ENCODE data around the gene RILP. TPM values are rescaled to one million over a fixed set of nuclear protein-coding genes. Genes with fewer than 3 reads are reported as not detected.
"Not testable (repeated sequence)": the region's sequence is repeated elsewhere in the genome, so short reads cannot be mapped to it uniquely, and the experiment has no call there.

Gene RILP
- total RNA-seq, 2 experiments from 2014 or later: 5.8 to 6.2 TPM

DNA sequence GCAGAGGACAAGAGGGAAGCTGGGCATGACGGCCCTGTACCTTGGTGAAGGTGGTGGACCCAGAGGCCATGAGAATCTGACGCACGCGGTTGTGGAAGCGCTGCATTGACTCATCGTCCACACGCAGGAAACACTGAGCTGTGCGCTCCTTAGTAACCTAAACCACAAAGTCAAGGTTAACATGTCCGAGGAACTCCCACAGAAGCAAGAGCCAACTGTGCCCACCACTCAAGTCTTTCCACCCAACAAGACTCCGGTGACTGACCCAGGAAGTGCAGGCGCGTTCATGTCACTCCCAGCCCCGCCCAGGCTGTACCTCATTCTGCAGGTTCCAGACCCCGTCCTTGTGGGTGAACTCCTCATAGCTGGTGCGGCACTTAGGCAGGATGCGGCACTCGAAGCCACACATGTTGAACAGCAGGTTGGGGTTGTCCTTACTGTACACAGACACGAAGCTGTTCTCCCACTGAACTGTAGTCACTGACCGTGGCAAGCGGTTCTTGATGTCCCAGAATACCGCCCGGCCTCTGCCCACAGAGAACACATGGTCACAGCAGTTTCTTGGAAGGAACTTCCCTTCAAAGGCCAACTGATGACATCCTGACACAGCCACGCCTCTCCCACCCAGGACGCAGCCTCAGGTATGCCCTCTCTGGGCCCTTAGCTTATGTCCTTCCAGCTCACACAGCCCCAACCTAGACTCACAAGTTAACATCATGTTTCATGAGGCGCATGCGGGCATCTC lies 23.5 kb upstream of the RILP start:
- Mint-ChIP-seq H3K4me3 (no peak overlapping the region), H3K27ac (peak overlapping the region; percentile 29), H3K9me3 (no peaks in the 10 kb centered on the region), H3K36me3 (peaks cover 76% of the 10 kb centered on the region), H3K4me1 (ENCODE audit: low read depth) (peaks cover 19% of the 10 kb centered on the region), H3K27me3 (no peaks in the 10 kb centered on the region)
- POLR2A ChIA-PET: no interaction called here
- peak; percentile 43 for DNase-seq
- intact Hi-C loops (cut with micrococcal nuclease): no loop called here
- CTCF ChIA-PET: interaction anchor here (0.8 kb wide), 1 partner anchor 11 kb away, joined by 3 read pairs; no protein-coding TSS in a partner anchor

DNA sequence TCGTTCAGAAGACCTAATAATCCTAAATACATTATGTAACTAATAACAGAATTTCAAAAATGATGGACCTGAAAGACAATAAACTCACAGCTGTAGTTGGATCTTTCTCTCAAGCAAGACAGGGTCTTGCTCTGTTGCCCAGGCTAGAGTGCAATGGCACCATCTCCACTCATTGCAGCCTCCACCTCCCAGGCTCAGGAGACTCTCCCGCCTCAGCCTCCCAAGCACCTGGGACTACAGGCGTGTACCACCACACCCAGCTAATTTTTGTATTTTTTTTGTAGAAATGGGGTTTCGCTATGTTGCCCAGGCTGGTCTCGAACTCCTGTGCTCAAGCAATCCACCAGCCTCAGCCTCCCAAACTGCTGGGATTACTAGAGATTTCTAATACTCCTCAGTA lies 14.3 kb upstream of the RILP start:
- H3K9me3 Mint-ChIP-seq; H3K4me1 Mint-ChIP-seq (ENCODE audit: low read depth); H3K27me3 Mint-ChIP-seq; H3K4me3 Mint-ChIP-seq; H3K27ac Mint-ChIP-seq; intact Hi-C loops (cut with micrococcal nuclease); DNase-seq: not testable (repeated sequence)
- peaks cover 52% of the 10 kb centered on the region for H3K36me3 Mint-ChIP-seq
- CTCF ChIA-PET: interaction anchor here (1.8 kb wide), 1 partner anchor 14 kb away, joined by 11 read pairs; the partner anchor contains the start of gene RILP
- POLR2A ChIA-PET: interaction anchor here (0.6 kb wide), 1 partner anchor 86 kb away, joined by 3 read pairs; no protein-coding TSS in a partner anchor

DNA sequence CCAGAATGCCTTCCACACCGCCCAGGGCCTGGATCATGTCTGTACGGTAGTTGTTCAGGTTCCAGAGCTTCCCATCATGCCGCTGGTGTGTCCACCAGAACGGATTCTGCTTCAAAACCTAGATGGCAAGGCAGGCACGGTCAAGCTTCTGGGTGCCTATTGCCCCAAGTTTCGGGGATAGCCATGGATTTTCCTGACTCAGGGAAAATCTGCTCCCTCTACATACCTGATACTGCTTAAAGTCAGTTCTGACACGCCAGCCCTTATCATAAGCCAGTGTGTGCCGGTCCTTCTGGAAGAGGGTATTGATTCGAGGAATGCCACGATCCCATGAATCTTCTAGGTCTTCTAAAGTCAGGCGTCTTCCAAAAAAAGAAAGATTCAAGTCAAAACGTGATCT lies 11.4 kb upstream of the RILP start:
- Mint-ChIP-seq H3K36me3 (peaks cover 61% of the 10 kb centered on the region), H3K4me1 (ENCODE audit: low read depth) (peaks cover 3% of the 10 kb centered on the region), H3K27me3 (no peaks in the 10 kb centered on the region), H3K9me3 (no peaks in the 10 kb centered on the region), H3K27ac (no peak overlapping the region), H3K4me3 (no peak overlapping the region)
- CTCF ChIA-PET: interaction anchor here (1.7 to 2.6 kb wide), 3 partner anchors 8 to 12 kb away, joined by 5 to 18 read pairs (median 11); partner anchors contain the start of gene RILP
- intact Hi-C loops (cut with micrococcal nuclease): no loop called here
- POLR2A ChIA-PET: interaction anchor here (1.2 to 1.8 kb wide), 2 partner anchors 9 to 17 kb away, joined by 4 to 9 read pairs; no protein-coding TSS in a partner anchor
- DNase-seq: no peak

DNA sequence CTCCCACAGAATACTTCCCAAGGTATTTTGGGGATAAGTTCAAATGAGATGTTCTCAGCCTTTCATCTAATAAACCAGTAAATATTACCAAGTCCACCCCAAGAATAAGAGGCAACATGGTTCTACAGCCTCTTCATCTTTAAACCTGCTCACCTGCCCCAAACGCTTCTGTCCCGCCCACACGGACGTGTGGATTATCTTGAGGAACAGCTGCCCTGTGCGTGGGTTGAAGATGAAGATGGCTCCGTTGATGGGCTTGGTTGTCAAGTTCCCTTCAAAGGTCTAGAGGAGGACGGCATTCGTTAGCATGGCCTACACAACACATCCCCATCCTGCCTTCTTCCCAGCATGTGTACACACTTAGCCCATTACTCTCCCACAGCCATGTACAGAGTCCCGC lies 8.4 kb upstream of the RILP start:
- CTCF ChIA-PET: interaction anchor here (1.1 to 1.5 kb wide), 2 partner anchors 11 to 780 kb away, joined by 3 to 7 read pairs; no protein-coding TSS in a partner anchor

DNA sequence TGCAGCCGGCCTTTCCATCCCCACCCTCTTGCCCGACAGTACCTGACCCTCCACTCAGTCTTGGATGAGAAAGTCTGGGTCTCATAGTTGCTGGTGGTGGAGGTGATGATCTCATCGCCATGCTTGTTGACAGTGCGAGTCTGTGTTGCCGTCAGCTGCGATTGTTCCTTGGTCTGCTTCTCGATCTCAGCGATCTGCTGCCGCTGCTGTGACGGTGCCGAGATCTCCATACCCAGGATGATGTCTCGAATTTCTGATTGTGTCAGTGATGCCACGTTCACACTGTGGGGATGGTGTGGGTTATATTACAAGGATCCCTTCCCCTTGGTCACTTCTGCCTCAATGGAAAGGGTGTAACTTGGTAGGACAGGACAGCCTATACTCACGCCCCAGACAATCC lies 4.1 kb upstream of the RILP start:
- intact Hi-C loops (cut with micrococcal nuclease): no loop called here
- no peak for DNase-seq
- ChIA-PET POLR2A (no interaction called here), CTCF (no interaction called here)
- no peak overlapping the region for H3K4me3 Mint-ChIP-seq
- H3K27ac Mint-ChIP-seq: no peak overlapping the region
- H3K27me3 Mint-ChIP-seq: no peaks in the 10 kb centered on the region
- H3K9me3 Mint-ChIP-seq: no peaks in the 10 kb centered on the region
- peaks cover 6% of the 10 kb centered on the region for H3K4me1 Mint-ChIP-seq (ENCODE audit: low read depth)
- peaks cover 61% of the 10 kb centered on the region for H3K36me3 Mint-ChIP-seq

More for the DNA sequence above, 8.4 kb upstream of the RILP start:
- DNase-seq: no peak
- Mint-ChIP-seq H3K4me1 (ENCODE audit: low read depth) (peaks cover 1% of the 10 kb centered on the region), H3K4me3 (no peak overlapping the region), H3K36me3 (peaks cover 76% of the 10 kb centered on the region), H3K9me3 (no peaks in the 10 kb centered on the region), H3K27ac (no peak overlapping the region), H3K27me3 (no peaks in the 10 kb centered on the region)
- intact Hi-C loops (cut with micrococcal nuclease): no loop called here
- POLR2A ChIA-PET: no interaction called here

DNA sequence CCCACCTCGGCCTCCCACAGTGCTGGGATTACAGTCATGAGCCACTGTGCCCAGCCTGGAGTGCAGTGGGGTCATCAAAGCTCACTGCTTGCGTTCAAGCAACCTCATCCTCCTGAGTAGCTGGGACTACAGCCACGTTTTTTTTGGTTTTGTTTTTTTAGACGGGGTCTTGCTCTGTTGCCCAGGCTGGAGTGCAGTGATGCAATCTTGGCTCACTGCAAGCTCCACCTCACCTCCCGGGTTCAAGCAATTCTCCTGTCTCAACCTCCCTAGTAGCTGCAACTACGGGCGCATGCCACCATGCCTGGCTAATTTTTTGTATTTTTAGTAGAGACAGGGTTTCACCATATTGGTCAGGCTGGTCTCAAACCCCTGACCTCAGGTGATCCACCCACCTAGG lies 3.1 kb upstream of the RILP start:
- intact Hi-C loops (cut with micrococcal nuclease); H3K9me3 Mint-ChIP-seq; H3K4me1 Mint-ChIP-seq (ENCODE audit: low read depth); H3K4me3 Mint-ChIP-seq; H3K27me3 Mint-ChIP-seq; DNase-seq; H3K27ac Mint-ChIP-seq: not testable (repeated sequence)
- peaks cover 52% of the 10 kb centered on the region for H3K36me3 Mint-ChIP-seq
- POLR2A ChIA-PET: interaction anchor here (0.6 to 1.9 kb wide), 3 partner anchors 8 to 31 kb away, joined by 3 to 9 read pairs (median 8); partner anchors contain the start of gene PRPF8
- CTCF ChIA-PET: interaction anchor here (2.2 kb wide), 1 partner anchor 17 kb away, joined by 11 read pairs; no protein-coding TSS in a partner anchor

DNA sequence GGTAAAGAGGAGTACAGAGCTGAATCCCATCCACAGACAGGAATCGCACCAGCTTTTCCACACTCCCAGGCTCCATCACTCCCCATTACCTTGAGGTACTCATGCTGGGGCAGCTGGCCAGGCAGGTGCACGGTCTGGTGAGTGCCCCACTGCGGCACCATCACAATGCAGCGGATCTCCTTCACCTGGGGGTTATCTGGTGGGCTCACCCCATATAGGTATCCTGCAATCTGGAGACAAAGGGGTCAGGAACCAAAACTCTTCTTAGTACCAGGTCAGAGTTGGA lies 1.8 kb upstream of the RILP start:
- Mint-ChIP-seq H3K9me3 (no peaks in the 10 kb centered on the region), H3K27me3 (no peaks in the 10 kb centered on the region), H3K36me3 (peaks cover 42% of the 10 kb centered on the region), H3K4me3 (no peak overlapping the region), H3K27ac (no peak overlapping the region), H3K4me1 (ENCODE audit: low read depth) (peaks cover 11% of the 10 kb centered on the region)
- POLR2A ChIA-PET: interaction anchor here (1.0 to 1.9 kb wide), 3 partner anchors 9 to 32 kb away, joined by 3 to 9 read pairs (median 8); partner anchors contain the start of gene PRPF8
- intact Hi-C loops (cut with micrococcal nuclease): no loop called here
- CTCF ChIA-PET: interaction anchor here (1.0 to 2.2 kb wide), 2 partner anchors 19 to 77 kb away, joined by 3 to 11 read pairs; no protein-coding TSS in a partner anchor
- no peak for DNase-seq

DNA sequence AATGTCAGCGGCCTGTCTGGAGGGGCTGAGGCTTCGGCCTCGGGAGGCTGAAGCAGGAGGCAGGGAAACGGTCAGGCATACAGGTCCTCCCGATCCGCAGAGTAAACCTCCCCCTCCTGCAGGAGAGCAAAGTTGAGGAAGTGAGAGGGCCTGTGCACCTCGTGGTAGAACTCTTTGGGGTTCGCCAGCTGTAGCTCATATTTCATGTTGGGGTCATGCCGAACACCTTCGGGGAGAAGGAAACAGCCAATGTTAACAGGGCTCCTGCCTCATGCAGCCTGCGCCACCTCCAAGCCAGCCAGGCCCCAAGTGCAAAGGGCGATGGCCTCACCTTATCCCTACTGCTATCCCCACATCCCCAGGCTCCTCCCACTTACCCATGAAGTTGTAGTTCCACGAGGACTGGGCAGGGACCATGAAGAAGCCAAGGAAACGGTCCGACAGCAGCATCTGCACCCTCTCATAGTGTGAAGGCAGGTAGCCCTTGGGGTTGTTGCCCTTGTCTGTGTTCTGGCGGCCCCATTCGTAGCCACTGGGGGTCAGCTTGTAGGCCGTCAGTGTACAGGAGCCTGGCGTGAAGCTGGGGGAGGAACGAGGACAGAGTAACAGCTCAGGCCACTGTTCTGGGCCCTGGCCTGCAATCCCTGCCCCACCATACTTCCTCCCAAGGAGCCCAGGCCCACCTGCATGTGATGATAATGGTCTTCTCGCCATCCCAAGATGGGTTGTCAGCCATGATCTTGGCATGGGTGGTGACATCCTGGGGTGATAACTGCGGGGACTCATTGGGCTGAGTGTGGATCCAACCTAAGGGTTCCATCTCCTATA lies 1.3 kb upstream of the RILP start:
- H3K4me1 Mint-ChIP-seq (ENCODE audit: low read depth): peaks cover 11% of the 10 kb centered on the region
- H3K9me3 Mint-ChIP-seq: no peaks in the 10 kb centered on the region
- H3K27ac Mint-ChIP-seq: no peak overlapping the region
- no peak for DNase-seq
- ChIA-PET CTCF (interaction anchor here (0.9 to 2.9 kb wide), 4 partner anchors 18 to 77 kb away, joined by 3 to 31 read pairs (median 8); no protein-coding TSS in a partner anchor), POLR2A (interaction anchor here (1.0 to 1.9 kb wide), 3 partner anchors 10 to 33 kb away, joined by 3 to 9 read pairs (median 8); partner anchors contain the start of gene PRPF8)
- H3K27me3 Mint-ChIP-seq: no peaks in the 10 kb centered on the region
- intact Hi-C loops (cut with micrococcal nuclease): no loop called here
- H3K4me3 Mint-ChIP-seq: no peak overlapping the region
- H3K36me3 Mint-ChIP-seq: peaks cover 37% of the 10 kb centered on the region

DNA sequence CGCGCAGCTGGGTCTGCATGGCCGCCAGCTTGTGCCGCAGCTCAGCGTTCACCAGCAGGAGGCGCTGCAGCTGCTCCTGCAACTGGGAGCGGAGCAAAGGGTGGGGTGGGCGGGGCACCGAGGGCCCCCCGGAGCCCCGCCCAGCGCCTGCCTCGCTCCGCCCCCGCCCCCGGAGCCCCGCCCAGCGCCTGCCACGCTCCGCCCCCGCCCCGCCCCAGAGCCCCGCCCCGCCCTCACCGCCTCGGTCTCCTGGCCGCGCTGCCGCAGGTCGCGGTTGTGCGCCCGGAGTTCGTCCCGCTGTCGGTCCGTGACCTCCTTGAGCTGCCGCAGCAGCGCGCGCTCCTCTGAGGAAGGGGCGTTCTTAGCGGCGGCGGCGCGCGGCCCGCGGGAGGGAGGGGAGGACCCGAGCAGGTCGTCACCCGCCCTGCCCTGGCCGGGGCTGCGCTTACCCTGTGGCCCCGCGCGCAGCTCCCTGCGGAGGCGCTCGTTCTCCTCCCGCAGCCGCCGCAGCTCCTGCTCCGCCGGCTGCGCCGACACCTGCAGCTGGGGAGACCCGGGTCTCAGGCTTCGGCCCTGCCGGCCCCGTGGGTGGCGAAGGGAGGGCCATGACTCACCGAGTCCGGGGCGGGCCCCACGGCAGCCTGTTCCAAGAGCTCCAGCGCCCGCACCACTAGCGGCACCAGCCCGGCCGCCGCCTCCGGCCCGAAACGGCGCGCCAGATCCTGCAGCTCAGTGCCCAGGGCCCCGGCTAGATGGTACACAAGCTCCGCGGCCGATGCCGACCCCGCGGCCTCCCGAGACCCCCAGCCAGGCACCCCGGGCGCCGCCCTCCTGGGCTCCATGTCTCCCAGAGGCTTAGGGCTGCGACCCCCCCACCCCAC lies 463 bp downstream of the RILP start:
- Mint-ChIP-seq H3K27me3 (no peaks in the 10 kb centered on the region), H3K4me3 (peak overlapping the region; percentile 54), H3K4me1 (ENCODE audit: low read depth) (peaks cover 26% of the 10 kb centered on the region), H3K36me3 (peaks cover 28% of the 10 kb centered on the region), H3K9me3 (no peaks in the 10 kb centered on the region), H3K27ac (no peak overlapping the region)
- intact Hi-C loops (cut with micrococcal nuclease): loop anchor here (2.0 to 10.0 kb wide), 3 partner anchors 36 to 386 kb away; partner anchors contain the start of genes DPH1 and PRPF8
- CTCF ChIA-PET: interaction anchor here (0.7 to 2.9 kb wide), 34 partner anchors 12 to 689 kb away, joined by 3 to 31 read pairs (median 4); partner anchors contain the start of genes INPP5K, PITPNA, PRPF8 and RPA1
- peak; percentile 95 for DNase-seq
- POLR2A ChIA-PET: interaction anchor here (0.5 to 2.1 kb wide), 7 partner anchors 16 to 299 kb away, joined by 3 to 9 read pairs (median 4); partner anchors contain the start of genes INPP5K and PRPF8

DNA sequence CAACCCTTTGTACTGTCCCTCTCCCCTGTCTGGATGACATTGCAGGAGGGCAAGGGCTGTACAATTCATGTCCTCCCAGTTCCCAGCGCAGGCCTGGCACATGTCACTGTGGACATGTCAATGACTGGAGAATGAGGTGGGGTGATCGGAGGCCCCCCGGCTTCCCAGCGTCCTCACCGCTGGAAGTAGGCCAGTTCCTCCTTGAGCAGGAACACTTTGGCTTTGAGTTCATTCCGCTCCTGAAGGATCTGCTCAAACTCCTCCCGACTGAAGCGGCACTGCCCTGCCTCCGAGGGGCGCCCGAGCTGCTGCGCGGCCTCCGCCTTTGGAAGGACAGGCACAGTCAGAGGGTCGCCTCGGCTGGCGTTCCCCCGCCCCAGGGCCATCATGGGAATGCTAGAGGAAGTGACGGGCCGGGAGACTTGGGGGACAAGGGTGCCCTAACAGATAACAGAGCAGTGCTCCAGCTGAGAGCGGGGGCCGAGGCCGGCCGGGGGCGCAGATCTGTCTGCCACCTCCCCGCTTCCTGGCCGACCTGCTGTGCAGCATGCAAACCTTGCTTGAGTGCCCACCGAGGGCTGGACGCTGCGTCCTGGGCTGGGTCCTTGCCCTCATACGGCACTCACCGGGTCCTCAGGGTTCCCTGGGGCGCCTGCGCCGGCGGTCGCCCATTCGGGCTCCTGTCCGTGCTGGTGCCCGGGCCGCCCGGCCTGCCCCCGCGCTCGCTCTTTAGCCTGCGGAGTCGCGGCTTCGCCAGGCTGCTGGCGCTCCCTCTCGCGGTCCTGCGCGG lies 1.3 kb downstream of the RILP start:
- Mint-ChIP-seq H3K9me3 (no peaks in the 10 kb centered on the region), H3K4me3 (peak overlapping the region; percentile 54), H3K27me3 (no peaks in the 10 kb centered on the region), H3K27ac (no peak overlapping the region), H3K36me3 (peaks cover 20% of the 10 kb centered on the region), H3K4me1 (ENCODE audit: low read depth) (peaks cover 29% of the 10 kb centered on the region)
- ChIA-PET POLR2A (interaction anchor here (0.8 to 2.1 kb wide), 4 partner anchors 35 to 132 kb away, joined by 3 to 9 read pairs (median 6); partner anchors contain the start of genes INPP5K and PRPF8), CTCF (interaction anchor here (0.8 to 2.9 kb wide), 32 partner anchors 11 to 690 kb away, joined by 3 to 31 read pairs (median 4); partner anchors contain the start of genes INPP5K, PITPNA, PRPF8 and RPA1)
- intact Hi-C loops (cut with micrococcal nuclease): loop anchor here (2.0 to 10.0 kb wide), 3 partner anchors 36 to 386 kb away; partner anchors contain the start of genes DPH1 and PRPF8
- no peak for DNase-seq

Data from activated CD4-positive, alpha-beta memory T cell treated with anti-CD3 and anti-CD28 coated beads for 36 hours (primary cell).